ENCODE results near the gene SEPTIN2. TPM values are rescaled to one million over a fixed set of nuclear protein-coding genes. Genes with fewer than 3 reads are reported as not detected.

The SEPTIN2 gene
- 435 and 523 TPM in 2 replicates for total RNA-seq

DNA sequence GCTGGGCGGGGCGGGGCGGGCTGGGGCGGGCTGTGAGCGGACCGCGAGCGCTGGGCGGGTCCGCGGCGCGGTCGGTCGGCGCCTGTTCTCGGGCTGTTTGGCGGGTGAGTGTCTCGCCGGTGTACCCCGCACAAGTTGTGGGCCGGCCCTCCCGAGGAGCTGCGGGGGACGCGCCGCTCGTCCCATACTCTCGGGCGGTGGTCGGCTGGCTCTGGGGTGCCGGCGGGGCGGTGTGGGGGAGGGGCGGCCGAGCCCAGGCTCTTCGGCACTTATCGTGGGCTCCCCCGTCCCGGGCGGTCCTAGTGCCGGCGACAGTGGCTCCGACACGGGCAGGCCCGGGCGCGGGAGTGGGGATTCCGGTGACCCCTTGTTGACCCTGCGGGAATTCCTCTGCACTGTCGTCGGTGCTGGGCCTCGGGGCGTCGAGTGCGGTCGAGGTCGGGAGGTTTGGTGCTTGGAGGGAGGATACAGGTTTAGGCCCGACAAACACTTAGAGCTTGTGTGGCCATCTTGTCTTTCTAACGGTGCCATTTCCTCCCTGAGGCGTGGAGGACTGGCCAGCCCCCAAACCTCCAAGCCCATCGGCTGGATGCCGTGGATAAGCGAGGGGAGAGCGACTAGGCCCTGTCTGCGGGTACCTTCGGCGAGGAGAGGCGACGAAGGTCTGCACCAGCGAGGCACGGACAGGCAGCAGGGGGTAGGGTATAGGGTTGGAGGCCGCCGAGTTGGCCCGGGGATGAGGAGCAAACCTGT is at the start of gene SEPTIN2:
Gene SEPTIN2 (plus strand): TSS at position 47 of the 753 bp plus-strand sequence. CDS start 8,308 bp downstream, outside the sequence.

DNA sequence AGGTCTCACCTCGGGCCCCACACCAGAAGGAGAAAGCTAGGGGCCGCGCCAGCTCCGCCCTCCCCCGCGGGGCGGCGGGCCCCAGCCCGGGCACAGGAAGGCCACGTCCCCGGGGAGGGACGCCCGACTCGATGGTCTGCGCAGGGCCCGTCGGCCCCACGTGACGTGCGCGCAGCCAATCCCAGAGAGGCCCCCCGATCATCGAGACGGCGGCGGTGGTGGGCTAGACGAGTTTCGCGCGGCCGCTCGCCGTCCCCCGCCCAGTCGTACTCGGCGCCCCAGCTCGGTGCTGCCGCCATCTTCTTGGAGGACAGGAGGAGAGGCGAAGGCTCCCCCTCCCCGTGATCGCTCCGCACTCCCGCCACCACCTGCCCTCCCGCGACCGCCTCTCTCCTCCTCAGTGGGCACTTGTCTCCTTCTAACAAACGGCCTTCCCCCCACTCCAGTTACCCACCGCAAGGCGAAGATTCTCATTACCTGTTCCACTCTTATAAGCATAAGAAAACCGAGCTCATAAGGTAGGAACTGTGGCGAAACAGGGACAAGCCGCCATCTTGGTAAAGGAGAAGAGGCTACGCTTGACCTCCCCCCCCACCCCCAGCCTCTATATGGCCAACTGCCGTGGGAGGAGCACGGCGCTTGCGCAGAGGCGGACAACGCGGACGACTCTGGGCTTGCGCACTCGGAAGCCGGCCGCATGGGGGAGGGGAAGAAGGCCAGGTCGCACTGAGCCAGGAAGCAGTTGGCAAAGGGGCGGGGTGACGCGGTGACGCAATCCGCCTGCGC is 439 bp upstream of the SEPTIN2 start, which contains the start of gene HDLBP:
Gene HDLBP (minus strand): TSS at position 580 of the 786 bp plus-strand sequence. CDS start 48,803 bp downstream, outside the sequence.

DNA sequence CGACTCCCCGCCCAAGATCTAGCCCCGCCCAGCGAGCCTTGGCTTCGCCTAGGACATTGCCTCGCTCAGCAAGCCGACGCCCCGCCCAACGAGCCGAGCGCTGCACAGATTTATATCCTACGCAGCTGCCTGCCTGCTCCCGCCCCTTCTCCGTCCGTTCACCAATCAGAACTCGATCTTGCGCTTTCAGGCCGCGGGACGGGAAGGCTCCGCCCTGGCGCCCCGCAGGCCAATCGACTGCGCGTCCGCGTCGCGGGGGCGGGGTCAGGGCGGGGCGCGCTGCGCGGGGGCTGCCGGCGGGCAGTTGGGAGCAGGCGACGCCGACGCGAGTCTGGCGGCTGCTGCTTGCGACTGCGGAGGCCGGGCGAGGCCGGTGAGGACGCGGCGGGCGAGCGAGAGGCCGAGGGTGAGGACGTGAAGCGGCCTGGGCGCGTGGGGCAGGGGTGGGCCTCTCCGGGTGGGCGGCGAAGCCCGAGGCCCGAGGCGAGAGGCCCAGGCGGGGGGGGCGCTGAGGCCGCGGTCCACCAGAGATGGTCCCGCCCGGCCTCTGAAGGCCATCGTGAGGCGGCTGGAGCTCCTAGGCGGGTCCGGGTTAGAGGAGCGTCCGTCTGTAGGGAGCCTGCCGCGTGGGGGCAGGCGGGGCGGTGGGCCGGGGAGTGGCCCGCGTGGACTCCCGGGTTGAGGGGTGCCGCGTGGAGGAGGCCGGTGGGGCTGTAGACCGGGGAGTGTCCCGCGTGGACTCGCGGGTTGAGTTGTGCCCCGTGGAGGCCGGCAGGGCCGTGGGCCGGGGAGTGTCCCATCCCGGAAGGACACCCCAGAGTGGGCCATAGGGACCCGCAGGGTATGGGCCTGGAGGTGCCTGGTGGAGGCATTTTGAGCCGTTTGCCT is 40.5 kb downstream of the SEPTIN2 start, which contains the start of gene FARP2:
Gene FARP2 (plus strand): TSS at position 303 of the 888 bp plus-strand sequence. CDS start 16,823 bp downstream, outside the sequence.

Other genes with a start within 250 kb of the SEPTIN2 start
- gene MTERF4, start 213.6 kb upstream of the SEPTIN2 start, total RNA-seq: 32.1 and 43.5 TPM in 2 replicates
- 0.99 and 3.9 TPM in 2 replicates for gene PASK, start 166.5 kb upstream of the SEPTIN2 start, total RNA-seq
- gene PPP1R7, start 165.5 kb upstream of the SEPTIN2 start, total RNA-seq: 78.1 and 84.2 TPM in 2 replicates
- gene ANO7, start 127.2 kb upstream of the SEPTIN2 start, total RNA-seq: 0.15 and 0.83 TPM in 2 replicates
- 1,094 and 1,709 TPM in 2 replicates for gene HDLBP, start 253 bp upstream of the SEPTIN2 start, total RNA-seq
- gene FARP2, start 40.4 kb downstream of the SEPTIN2 start, total RNA-seq: 39.0 and 46.6 TPM in 2 replicates
- gene STK25, start 192.7 kb downstream of the SEPTIN2 start, total RNA-seq: 202 and 284 TPM in 2 replicates
- 17.2 and 31.4 TPM in 2 replicates for gene BOK, start 242.8 kb downstream of the SEPTIN2 start, total RNA-seq

All from smooth muscle cell of trachea (primary cell).